Fibroblast of lung (primary cell): Measurements from ENCODE around the gene ZNF512.

Experiments used
- EZH2 ChIP-seq: IDR thresholded peaks from 2 replicates; pipeline ENCODE4 v1.5.1; 2012; ENCODE audit warnings: low read length, control low read depth, mild to moderate bottlenecking; ENCODE audit errors: missing control alignments
- TF ChIP-seq, protein P1 (sequence below), 2 donors: IDR thresholded peaks in 1 of 2; conservative IDR thresholded peaks in 1 of 2; 1 replicate in 1 of 2; 2 replicates in 1 of 2; pipeline ENCODE4 v1.5.1; 2011 to 2012; ENCODE audit warnings: low read length in 2 of 2, control low read depth in 1 of 2, inconsistent platforms in 1 of 2, low read depth in 1 of 2, mild to moderate bottlenecking in 1 of 2

GRCh38 chr2:27582695-27583389 lies at the start of gene ZNF512:
- TF ChIP-seq, protein P1, sequence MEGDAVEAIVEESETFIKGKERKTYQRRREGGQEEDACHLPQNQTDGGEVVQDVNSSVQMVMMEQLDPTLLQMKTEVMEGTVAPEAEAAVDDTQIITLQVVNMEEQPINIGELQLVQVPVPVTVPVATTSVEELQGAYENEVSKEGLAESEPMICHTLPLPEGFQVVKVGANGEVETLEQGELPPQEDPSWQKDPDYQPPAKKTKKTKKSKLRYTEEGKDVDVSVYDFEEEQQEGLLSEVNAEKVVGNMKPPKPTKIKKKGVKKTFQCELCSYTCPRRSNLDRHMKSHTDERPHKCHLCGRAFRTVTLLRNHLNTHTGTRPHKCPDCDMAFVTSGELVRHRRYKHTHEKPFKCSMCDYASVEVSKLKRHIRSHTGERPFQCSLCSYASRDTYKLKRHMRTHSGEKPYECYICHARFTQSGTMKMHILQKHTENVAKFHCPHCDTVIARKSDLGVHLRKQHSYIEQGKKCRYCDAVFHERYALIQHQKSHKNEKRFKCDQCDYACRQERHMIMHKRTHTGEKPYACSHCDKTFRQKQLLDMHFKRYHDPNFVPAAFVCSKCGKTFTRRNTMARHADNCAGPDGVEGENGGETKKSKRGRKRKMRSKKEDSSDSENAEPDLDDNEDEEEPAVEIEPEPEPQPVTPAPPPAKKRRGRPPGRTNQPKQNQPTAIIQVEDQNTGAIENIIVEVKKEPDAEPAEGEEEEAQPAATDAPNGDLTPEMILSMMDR (conservative IDR thresholded peaks at IDR 0.05 in 1 of 2, IDR thresholded peaks at IDR 0.05 in 1 of 2; ENCODE audit: low read depth in 1 of 2, low read length in 2 of 2), result no peak
- TF ChIP-seq EZH2, result no peak
